HL-60 (cell line): ENCODE data around the gene STX8.

Experiments
- DNase-seq, 2 experiments: peaks; one replicate each; pipeline ENCODE4 v3.0.0-alpha.2; 2010 to 2020; ENCODE audit warnings: low read depth in 1 of 2, low spot score in 1 of 2
- H3K27ac ChIP-seq: fragments of 250-450 bp; sonication (Bioruptor Pico); replicated peaks from 2 replicates; pipeline ENCODE4 v1.5.1; 2020; ENCODE audit warnings: mild to moderate bottlenecking, moderate library complexity
- H3K27me3 ChIP-seq: fragments of 250-450 bp; sonication (Bioruptor Pico); 2 replicates; pipeline ENCODE4 v1.5.1; 2021; ENCODE audit warnings: mild to moderate bottlenecking, moderate library complexity; ENCODE audit not compliant: insufficient read depth, poor library complexity, severe bottlenecking
- H3K4me3 ChIP-seq: replicated peaks from 2 replicates; pipeline ENCODE4 v1.5.1; 2011; ENCODE audit warnings: mild to moderate bottlenecking, control low read depth, low read length; ENCODE audit not compliant: insufficient read depth
- GABPA ChIP-seq: IDR thresholded peaks from 2 replicates; pipeline ENCODE4 v1.6.1; 2012; ENCODE audit warnings: low read depth
- POLR2AphosphoS5 ChIP-seq: IDR thresholded peaks from 2 replicates; pipeline ENCODE4 v1.6.1; 2012; ENCODE audit warnings: low read depth
- REST ChIP-seq: IDR thresholded peaks from 2 replicates; pipeline ENCODE4 v1.6.1; 2012; ENCODE audit warnings: low read depth; ENCODE audit not compliant: insufficient replicate concordance
- SPI1 ChIP-seq: IDR thresholded peaks from 2 replicates; pipeline ENCODE4 v1.6.1; 2012; ENCODE audit warnings: low read depth, mild to moderate bottlenecking, borderline replicate concordance
- TF ChIP-seq, protein P1 (sequence below): IDR thresholded peaks from one replicate; pipeline ENCODE4 v1.5.1; 2011; ENCODE audit warnings: low read length, control low read depth, inconsistent platforms; ENCODE audit not compliant: insufficient read depth

STX8 gene

DNA sequence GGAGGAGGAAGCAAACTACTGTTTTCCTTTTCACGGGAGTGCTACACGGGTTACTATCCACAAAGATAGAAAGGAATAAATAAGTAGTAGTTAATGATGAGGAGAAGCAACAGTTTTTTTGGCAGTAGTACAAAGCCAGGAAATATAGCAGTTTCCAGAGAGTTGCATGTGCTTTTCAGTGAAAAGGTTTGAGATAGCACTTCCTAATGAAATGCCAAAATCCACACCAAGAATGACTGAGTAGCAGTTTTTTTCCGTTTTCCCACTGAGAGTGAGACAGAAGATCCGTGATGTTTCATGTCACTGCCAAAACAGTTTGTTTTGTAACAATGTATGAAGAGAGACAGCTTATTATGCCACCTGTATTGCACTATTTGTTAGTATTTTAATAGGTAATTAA lies 129.1 kb downstream of the STX8 start:
- Histone ChIP-seq H3K4me3 (no peak overlapping the region), H3K27ac (no peak overlapping the region), H3K27me3 (no peaks in the 10 kb centered on the region)
- TF ChIP-seq REST, result no peak
- TF ChIP-seq, protein P1, sequence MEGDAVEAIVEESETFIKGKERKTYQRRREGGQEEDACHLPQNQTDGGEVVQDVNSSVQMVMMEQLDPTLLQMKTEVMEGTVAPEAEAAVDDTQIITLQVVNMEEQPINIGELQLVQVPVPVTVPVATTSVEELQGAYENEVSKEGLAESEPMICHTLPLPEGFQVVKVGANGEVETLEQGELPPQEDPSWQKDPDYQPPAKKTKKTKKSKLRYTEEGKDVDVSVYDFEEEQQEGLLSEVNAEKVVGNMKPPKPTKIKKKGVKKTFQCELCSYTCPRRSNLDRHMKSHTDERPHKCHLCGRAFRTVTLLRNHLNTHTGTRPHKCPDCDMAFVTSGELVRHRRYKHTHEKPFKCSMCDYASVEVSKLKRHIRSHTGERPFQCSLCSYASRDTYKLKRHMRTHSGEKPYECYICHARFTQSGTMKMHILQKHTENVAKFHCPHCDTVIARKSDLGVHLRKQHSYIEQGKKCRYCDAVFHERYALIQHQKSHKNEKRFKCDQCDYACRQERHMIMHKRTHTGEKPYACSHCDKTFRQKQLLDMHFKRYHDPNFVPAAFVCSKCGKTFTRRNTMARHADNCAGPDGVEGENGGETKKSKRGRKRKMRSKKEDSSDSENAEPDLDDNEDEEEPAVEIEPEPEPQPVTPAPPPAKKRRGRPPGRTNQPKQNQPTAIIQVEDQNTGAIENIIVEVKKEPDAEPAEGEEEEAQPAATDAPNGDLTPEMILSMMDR, result no peak
- no peak for TF ChIP-seq GABPA
- TF ChIP-seq SPI1, result no peak
- no peak for TF ChIP-seq POLR2AphosphoS5
- DNase-seq, result no peak

- no peak for DNase-seq
- TF ChIP-seq REST, result no peak
- TF ChIP-seq POLR2AphosphoS5, result no peak
- no peak for TF ChIP-seq GABPA
- TF ChIP-seq SPI1, result no peak
- TF ChIP-seq, protein P1, result no peak
- H3K27ac ChIP-seq, result no peak overlapping the region
- H3K27me3 ChIP-seq, result no peaks in the 10 kb centered on the region
- no peak overlapping the region for H3K4me3 ChIP-seq
Measured at GRCh38 chr17:9445424-9445823, 130.2 kb downstream of the STX8 start.

- no peak for DNase-seq
- no peak overlapping the region for H3K27ac ChIP-seq
- no peak overlapping the region for H3K4me3 ChIP-seq
- TF ChIP-seq, protein P1, result no peak
- no peak for TF ChIP-seq GABPA
- TF ChIP-seq SPI1, result no peak
- H3K27me3 ChIP-seq, result no peaks in the 10 kb centered on the region
Measured at GRCh38 chr17:9444687-9445086, 130.9 kb downstream of the STX8 start.

DNA sequence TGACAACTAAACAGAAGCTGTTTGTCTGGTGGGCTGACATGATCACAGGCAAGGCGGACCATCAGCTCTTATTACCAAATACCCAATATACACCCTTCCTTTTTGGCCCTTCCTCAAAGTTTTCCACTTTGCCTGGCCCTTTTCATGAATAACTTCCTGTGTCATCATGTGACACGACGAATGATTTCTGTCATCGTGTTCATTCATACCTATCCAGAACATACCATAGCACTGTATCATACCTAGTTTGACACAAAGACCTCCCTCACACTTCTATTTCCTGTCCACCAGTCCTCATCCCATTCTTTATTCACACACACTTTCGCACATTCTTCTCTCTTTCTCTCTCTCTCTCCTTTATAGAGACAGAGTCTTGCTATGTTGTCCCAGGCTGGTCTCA lies 131.8 kb downstream of the STX8 start:
- TF ChIP-seq, protein P1, result no peak
- TF ChIP-seq SPI1, result no peak
- TF ChIP-seq REST, result no peak
- TF ChIP-seq POLR2AphosphoS5, result no peak
- no peak for TF ChIP-seq GABPA

More for the DNA sequence above, 131.8 kb downstream of the STX8 start:
- no peak for DNase-seq
- Histone ChIP-seq H3K27me3 (no peaks in the 10 kb centered on the region), H3K4me3 (no peak overlapping the region), H3K27ac (no peak overlapping the region)
